Measurements from ENCODE around the gene PPP1R9A.

The PPP1R9A gene

DNA sequence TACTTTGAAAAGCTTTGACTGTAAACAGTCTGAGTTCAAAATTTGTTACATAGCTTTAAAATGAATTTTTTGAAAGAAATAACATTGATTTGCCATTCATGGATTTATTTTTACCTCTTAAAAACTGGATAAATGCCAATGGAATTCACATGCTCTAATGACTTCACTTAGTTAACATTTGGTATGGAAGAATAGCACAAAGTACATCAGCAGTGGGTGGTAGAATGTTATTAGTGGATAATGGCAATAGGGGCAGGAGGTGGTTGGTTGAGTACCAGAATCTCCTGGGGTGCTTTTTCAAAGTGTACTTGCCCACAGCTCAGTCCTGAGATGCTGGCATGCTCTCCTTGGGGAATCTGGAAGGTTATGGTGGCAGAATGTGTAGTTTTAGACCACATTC lies 4.7 kb downstream of the PPP1R9A start:
- FAIRE-seq = no peak

DNA sequence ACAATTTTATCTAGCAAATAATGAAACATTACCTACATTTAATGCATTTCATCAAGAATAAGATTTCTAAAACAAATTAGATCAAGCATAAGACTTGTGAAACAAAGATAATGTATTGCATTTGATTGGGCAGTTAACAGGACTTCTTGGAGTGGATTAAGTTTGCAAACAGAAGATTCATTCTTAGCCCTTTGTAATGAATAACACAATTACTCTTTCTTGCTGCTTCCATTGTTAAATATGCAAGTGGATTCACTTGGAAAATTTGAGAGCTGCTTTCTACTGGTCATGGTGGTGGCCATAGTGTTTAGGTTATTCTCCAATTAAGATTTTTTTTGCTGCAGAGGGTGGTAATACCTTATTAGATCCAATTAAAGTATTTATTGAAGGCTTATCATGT lies 6.0 kb downstream of the PPP1R9A start:
- peak; percentile 62 for FAIRE-seq

DNA sequence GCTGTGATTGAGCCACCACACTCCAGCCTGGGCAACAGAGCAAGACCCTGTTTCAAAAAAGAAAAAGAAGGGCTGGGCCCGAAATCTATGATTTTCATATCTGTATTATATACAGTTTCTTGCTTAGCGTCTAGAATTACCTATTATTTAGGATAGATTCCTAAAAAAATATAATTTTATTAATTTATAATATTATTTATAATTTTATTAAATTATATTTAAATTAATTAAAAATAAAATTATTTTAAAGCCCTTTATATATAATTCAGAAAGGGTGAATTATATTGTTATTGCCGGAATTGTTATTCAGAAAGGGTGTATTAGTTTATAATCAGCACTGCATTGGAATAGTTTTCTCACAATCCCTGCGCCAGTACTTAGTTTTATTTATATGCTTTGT lies 14.5 kb downstream of the PPP1R9A start:
- FAIRE-seq = no peak

DNA sequence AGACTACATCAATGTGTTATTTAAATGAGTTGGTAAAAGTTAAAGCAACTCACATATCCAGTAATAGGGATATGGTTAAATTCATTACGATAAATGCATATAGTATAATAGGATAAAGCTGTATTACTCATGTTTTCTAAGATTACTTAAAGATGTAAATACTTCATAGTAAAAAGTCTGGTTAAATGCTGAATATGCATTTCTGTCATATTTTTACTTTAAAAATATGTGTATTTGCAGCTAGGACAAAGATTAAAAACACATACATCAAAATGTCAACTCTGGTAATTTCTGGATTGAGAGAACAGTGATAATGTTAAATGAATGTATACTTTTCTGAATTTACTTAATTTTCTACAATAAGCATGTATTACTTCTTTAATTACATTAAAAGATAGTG lies 15.1 kb downstream of the PPP1R9A start:
- FAIRE-seq = no peak

DNA sequence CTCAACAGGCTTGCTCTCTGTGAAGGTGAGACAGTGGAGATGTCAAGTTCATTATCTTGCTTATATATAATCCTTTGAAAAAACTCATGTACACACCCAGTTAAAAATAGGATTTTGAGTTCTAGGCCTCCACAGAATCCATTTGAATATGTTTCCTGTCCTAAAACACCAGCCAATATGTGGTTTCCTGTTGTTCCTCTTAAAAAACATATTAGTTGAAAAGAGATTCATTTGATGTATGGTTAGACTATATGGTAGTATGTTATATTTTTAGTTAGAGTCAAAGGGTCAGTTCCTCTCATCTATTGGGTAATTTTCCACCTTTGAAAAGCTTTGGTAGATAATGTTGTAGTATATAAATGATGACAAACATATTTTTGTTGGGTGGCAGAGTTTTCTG lies 16.0 kb downstream of the PPP1R9A start:
- no peak for FAIRE-seq

DNA sequence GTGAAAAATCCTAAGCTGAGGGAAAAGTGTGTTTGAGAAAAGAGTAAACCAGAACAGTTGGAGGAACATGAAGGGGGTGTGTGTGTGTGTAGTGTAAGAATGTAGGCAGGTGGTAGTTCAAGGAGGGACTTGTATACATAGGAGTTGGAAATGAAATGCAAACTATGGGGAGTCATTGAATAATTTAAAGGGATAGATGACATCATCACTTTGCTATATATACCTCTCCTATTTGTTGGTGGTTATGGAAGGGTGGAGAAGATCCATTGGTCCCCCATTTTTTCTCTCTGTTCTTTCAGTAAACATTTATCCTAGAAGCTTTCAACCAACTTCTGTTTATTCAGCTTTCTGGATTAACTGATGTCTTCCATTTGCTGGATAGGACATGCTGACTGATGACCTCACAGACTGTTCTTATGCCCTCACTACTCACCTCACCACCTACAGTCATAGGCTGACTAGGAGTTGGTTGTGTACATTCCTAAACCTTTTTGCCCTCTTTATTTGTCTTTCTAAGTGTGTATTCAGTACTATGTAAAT lies 20.8 kb downstream of the PPP1R9A start:
- no peak for FAIRE-seq

DNA sequence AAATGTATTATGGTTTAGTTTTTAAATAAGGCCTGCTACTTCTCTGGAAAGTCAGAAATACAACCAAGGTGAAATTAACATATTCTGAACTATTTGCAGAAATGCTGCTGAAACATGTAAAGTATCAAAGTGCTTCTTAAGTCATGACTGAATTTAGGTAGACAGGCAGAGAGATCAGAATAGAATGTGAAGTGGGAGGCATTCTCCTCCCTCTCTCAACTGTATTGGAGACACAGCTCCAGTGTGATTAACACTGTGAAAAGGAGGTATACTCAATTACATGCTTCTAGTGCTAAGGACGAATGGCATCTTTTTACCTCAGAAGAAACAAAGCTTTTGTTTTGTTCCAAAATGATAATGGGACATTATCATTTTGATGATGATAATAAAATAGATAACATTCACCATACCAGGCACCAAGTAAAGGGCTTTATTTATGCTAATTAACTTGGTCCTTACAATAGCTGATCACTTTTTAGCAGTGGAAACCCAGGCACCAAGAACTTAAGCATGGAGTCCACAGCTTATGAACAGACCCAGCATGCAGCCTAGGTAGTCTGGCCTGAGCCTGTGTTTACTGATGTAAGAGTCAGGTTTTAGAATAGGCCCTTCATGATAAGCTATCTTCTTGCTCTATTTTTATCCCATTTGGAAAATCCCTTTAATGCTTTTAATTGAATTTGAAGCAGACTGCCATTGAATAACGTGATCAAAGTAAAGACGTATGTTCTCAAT lies 26.0 kb downstream of the PPP1R9A start:
- FAIRE-seq = no peak

DNA sequence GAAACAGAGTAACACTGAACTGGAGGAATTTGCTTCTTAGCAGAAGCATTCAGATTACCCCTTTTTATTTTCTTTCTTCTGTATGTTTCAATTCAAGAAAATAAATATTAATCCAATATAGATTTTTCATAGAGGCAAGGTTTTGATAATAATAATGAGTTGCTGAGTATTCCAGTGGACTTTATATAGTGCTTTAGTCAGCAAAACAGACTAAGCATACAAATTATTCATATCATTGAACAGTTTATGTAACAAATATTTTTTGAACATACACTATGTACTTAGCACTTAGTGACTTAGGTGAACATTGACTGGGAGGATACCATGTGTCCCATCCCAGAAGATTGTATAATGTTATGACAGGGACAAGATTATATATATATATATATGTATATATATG lies 32.0 kb downstream of the PPP1R9A start:
- FAIRE-seq = no peak

DNA sequence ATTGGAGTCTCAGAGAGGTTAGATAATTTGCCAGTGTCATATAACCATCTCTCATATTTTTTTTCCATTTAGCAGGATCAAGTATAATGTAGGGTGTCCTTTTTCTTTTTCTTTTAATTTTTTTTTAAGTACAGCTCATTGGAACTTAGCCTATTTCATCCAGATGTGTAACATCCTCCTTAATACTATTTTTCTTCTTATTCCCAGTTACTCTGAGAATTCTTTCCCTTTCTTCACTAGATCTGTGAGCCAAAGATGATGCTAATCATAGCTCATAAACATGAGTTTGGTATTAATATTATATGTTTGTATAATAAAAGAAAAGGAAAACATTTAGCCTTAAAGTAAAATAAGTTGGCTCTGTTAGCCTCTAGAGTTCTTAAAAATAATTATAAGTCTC lies 32.8 kb downstream of the PPP1R9A start:
- FAIRE-seq = no peak

DNA sequence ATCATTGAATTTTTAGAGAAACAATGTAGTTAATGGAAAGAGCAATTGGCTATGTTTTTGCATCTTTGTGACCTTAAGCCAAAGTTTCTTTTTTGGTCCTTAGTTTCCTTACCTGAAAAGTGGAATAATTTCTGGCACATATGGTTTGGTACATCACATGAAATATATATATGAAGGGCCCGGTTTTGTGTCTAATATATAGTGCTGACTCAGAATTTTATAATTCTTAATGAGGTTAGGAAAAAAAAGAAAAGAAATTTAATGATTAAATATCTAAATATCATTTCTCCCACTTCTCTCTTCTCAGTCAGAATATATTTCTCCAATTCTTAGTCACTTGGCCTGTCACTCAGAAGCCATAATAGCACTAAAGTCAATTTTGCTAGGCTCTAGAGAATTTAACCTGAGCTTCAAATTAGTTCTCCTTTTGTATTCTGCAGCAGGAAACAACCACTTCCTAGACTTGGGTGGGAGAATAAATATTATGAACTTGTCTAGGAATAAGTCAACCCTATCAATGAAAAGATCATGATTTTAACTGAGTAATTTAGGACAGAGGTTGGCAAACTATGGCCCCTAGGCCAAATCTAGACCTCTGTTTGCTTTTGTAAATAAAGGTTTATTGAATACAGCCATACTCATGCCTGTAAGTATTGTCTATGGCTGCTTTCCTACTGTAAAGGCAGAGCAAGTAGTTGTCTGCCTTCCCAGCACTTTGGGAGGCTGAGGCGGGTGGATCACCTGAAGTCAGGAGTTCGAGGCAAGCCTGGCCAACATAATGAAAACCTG lies 34.6 kb downstream of the PPP1R9A start:
- peak; percentile 87 for FAIRE-seq

DNA sequence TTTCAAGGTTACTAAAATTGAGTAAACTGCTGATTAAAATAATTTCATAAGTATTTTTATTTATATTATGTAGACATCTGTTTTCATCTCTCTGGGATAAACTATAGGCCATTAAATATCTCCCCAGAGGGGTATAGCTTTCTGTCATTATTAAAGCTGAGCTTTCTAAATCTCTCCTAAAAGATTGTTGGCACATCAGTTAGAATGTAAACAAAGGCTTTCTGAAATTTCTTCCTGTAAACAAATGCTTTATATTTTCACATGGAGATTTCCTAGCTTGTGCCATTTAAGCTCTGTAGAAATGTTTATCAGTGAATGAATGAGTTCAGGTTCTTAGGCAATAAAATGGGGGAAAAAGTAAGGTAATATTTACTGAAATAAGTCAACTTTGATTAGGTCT lies 35.7 kb downstream of the PPP1R9A start:
- FAIRE-seq = no peak

DNA sequence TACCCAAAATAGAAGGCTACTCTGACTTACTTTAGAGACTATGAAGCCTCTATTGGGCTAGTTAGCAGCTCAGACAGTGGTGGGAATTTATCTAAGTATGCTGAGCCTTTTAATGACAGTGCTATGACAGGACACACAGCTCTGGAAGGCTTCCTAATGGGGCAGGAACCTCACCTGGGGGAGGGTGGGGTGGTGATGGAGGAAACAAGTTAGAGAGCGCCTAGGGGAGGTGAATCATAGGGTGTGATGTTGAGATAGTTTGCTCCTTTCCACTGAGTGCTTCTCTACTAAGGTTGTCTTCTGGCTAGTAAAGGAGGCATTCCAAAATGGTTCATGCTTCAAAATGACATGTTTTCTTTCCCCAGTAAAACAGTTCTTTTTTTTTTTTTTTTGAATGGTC lies 42.1 kb downstream of the PPP1R9A start:
- FAIRE-seq = no peak

DNA sequence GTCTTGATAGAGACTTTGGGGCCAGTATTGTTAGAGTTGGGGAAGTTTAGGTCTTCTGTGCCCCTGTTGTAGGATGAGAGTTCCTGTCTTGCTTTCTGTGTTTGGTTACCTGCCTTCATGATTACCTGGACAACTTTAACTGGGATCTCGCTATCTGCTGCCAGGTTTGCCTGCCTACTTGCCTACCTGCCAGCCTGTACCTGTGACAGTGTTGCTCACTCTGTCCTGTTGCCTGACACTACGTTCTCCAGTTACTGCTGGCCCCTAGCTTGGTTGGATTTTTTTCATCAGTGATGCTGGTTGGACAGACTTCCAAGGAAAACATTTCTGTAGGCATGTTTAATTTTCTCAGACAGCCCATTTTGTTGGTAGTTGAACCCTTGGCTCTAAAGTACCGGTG lies 48.4 kb downstream of the PPP1R9A start:
- no peak for FAIRE-seq

DNA sequence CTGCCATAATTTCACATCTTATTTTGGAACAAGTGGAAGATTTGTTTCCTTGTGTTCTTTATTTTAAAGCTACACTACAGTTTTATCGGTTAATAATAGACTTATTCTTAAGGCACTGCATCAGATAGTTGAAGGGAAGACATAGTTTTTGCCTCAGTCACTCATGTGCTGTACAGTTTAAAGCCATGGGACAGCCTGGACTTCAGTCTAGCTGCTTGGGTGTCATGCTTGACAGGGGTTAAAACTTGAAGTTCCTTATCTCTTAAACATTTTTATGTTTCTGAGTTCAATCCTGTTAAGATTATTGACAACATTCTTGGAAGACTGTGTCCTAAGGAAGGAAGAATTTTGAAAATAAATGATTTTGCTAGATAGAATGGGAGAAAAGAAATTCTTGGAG lies 49.7 kb downstream of the PPP1R9A start:
- FAIRE-seq = no peak

DNA sequence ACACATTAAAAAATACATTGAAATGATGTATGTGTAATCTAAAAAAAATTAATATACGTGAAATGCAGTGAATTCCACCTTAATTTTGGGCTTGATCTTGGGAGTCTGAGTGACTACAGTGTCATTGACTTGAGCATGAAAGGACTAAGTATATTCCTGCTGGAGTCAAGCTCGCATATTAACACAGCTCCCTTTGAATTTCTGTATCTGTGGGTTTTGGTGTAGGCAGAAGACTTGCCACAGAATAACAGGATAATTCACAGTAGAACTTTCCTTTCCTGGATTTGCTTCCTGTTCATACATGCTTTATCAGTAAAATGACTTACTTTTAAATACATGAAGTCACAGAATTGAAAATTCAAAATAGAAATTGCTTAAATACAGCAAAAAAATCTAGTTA lies 55.3 kb downstream of the PPP1R9A start:
- peak; percentile 71 for FAIRE-seq

DNA sequence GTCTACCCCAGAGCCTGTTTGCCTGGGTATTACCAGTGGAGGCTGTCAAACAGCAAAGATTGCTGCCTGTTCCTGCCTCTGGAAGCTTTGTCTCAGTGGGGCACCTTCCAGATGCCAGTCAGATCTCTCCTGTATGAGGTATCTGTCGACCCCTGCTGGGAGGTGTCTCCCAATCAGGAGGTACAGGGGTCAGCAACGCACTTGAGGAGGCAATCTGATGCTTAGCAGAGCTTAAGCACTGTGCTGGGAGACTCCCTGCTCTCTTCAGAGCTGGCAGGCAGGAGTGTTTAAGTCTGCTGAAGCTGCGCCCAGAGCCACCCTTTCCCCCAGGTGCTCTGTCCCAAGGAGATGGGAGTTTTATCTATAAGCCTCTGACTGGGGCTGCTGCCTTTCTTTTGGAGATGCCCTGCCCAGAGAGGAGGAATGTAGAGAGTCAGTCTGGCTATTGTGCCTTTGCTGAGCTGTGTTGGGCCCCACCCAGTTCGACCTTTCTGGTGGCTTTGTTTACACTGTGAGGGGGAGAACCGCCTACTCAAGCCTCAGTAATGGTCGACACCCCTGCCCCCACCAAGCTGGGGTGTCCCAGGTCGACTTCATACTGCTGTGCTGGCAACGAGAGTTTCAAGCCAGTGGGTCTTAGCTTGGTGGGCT lies 62.2 kb downstream of the PPP1R9A start:
- FAIRE-seq = no peak

DNA sequence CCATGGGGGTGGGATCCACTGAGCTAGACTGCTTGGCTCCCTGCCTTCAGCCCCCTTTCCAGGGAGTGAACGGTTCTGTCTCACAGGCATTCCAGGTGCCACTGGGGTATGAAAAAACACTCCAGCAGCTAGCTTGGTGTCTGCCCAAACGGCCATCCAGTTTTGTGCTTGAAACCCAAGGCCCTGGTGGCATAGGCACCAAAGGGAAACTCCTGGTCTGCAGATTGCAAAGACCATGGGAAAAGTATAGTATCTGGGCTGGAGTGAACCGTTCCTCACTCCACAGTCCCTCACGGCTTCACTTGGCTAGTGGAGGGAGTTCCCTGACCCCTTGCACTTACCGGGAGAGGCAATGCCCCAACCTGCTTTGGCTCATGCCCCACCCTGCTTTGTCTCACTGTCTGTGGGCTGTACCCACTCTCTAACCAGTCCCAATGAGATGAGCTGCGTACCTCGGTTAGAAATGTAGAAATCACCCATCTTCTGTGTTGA lies 62.7 kb downstream of the PPP1R9A start:
- no peak for FAIRE-seq

DNA sequence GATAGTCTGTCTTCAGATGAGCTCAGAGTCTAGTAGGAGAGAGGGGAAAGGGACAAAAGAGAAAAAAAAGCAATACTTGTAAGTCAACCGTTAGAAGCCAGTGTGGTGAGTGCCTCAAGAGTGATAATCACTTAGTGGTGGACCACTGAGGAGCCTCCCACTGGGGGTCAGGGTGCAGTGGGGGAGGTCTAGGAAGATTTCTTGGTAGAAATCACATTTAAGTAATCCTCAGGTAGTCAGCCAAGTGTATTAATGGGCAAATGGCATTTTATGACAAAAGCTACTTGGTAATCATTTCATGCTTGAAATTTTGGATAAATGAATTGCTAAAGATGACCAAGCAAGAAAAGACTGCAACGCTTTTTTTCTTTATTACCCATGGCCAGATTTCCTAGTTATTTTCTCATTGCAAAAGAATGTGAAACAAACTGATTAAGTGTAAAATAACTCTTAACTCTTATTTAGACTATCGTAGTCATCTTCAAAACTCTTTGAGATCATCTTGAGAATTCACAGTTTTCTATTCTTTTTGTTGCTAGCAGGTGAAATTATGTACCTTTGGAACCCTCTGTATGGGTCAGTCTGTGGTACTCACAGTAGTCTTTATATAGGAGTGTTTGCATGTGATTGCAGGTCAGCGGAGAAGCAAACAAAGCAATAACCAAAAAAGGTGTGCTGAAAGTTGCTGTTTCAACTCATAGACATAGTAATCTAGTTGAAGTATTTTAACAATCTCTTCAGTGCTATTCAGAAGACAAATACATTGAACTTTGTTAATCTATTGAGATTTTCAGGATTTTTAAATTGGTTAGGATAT lies 63.9 kb downstream of the PPP1R9A start:
- no peak for FAIRE-seq

DNA sequence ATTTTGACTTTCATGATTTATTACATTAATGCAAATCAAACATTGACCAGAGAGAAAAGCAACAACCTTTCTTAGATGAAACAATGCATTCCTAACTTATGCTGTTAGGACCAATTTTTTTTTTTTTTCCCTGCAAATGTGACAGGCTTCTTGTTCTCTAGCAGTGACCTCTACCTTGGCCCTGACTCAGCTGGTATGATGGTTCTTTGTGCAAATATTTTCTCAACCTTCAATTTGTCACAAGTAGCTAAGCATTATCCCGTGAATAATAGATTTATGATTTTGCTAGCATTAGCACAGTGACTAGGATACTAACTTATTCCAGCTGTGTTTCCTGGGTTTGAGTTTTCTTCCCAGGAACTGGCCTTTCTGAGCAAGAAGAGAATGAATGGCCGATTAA lies 64.9 kb downstream of the PPP1R9A start:
- peak; percentile 95 for FAIRE-seq

DNA sequence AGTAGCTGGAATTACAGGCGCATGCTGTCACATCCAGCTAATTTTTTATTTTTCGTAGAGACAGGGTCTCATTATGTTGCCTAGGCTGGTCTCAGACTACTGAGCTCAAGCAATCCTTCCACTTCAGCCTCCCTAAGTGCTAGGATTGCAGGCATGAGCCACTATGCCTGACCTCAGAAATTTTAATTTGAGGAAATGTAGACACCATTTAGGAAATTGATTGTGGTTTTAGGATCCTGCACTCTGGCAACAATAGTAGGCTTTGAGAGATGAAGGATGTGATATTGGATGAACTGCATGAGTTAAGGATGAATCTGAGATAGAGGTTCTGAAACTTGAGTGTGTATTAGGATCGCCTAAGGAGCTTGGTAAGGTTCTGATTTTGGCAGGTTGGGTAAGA lies 66.5 kb downstream of the PPP1R9A start:
- no peak for FAIRE-seq

DNA sequence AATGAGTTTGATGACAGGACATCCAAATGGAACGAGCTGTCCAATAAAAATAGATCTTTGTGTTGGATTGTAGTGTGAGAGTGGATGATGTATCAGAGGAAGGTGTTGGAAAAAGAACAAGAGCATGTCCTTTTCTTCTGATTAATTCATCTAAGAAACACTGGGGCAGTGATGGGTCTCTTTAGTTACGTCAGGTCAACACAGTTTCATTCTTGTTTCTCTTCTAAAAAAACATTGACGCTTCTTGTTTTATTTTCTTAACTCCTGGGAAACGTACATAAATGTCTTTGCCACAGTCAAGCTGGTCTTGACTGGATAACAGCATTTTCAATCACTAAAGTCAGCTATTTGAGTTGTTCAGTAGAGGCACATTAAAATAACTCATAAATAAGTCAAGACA lies 67.0 kb downstream of the PPP1R9A start:
- peak; percentile 33 for FAIRE-seq

DNA sequence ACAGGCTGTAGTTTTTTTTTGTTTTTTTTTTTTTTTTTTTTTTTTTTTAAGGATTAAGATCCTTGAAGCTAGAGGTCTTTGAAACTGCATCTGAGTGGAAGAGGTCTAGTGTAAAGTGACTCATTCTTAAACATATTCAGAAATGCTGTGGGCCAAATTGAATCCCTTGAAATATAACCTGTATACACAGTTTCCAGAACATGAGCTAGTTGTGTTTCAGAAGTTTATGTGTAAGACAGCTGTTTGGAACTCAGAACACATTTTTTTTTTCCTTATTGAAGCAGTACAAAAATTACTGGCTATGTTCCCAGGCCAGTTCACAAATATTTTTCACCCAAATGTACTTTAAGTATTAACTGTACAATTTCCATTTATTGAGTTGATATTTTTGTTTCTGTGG lies 67.9 kb downstream of the PPP1R9A start:
- FAIRE-seq = no peak

All from islet of Langerhans (tissue), 1 donor.